ENCODE measurements around the gene NEURL1. TPM values are rescaled to one million over a fixed set of nuclear protein-coding genes. Genes with fewer than 3 reads are reported as not detected.

The NEURL1 gene
- total and polyA plus RNA-seq, 2 donors (not counting 1 experiment from before 2014, with no cell fraction given) = 0.30 to 0.57 TPM

DNA sequence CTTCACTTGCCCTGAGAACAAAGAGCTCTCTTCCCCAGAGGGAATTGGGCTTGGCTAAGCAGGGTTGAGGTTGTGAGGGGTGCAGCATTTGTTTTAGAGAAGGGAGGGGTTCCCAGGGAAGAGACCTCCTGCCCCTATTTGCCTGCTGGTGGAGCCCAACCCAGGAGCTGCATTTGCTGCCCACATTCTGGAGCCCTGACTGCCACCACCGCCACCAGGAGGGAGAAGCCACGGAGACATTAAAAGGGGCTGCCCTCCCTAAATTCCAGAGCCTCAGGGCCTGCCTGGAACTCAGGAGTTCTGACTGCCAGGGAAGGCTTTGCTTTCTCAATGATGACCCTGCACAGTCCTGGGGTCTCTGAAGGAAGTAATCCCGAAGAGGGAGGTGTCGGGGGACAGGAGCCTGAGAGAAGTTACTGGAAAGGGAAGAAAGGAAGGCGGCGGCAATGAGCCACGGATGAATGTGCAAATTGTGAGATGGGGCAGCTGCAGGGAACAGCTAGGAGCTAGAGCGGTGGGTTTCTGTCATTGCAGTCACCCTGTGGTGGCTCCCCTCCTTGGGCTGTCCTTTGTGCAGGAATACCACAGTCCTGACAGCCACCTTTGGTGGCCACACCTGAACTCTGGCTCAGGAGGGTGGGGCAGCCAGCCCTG, 51.3 kb downstream of the NEURL1 start:
- Mint-ChIP-seq H3K27me3 (peaks cover 12% of the 10 kb centered on the region), H3K27ac (no peak overlapping the region), H3K4me3 (no peak overlapping the region), H3K9me3 (ENCODE audit: insufficient read depth) (no peaks in the 10 kb centered on the region), H3K4me1 (peaks cover 28% of the 10 kb centered on the region)
- Histone ChIP-seq H4K20me1 (ENCODE audit: control insufficient read depth, insufficient read depth, low read length, poor library complexity, severe bottlenecking) (no peaks in the 10 kb centered on the region), H3K4me3 (ENCODE audit: control extremely low read depth in 1 of 5, extremely low read depth in 1 of 5, insufficient read depth in 1 of 5, low read depth in 2 of 5, low read length in 4 of 5) (no peak overlapping the region), H3K9me3 (ENCODE audit: control extremely low read depth in 1 of 3, control insufficient read depth in 2 of 3, insufficient read depth in 1 of 3, low read length in 2 of 3) (no peaks in the 10 kb centered on the region), H3K79me2 (ENCODE audit: control insufficient read depth, insufficient read depth, low read length) (no peaks in the 10 kb centered on the region), H3K36me3 (replicated peaks in 1 of 2; ENCODE audit: control extremely low read depth in 1 of 2, control insufficient read depth in 1 of 2, extremely low read depth in 1 of 2, insufficient read depth in 2 of 2, low read length in 1 of 2) (no peaks in the 10 kb centered on the region), H3K9ac (ENCODE audit: low read length) (no peak overlapping the region), H3K4me1 (ENCODE audit: control insufficient read depth in 2 of 2, insufficient read depth in 2 of 2, low read length in 2 of 2) (peaks cover 10 to 25% of the 10 kb centered on the region in 2 donors), H3K4me2 (replicated peaks; ENCODE audit: low read depth, low read length, poor library complexity, severe bottlenecking) (no peak overlapping the region), H3K27me3 (replicated peaks in 1 of 4; ENCODE audit: control extremely low read depth in 1 of 4, control insufficient read depth in 3 of 4, insufficient read depth in 4 of 4, low read length in 3 of 4) (peaks cover 0 to 8% (median 5%) of the 10 kb centered on the region in 4 experiments), H2AFZ (ENCODE audit: insufficient read depth, low read depth, low read length, poor library complexity, severe bottlenecking) (no peak overlapping the region), H3K27ac (ENCODE audit: low read length in 2 of 2) (no peak overlapping the region)
- ChIA-PET POLR2A (no interaction called here), CTCF (no interaction called here)
- intact Hi-C loops (cut with micrococcal nuclease) = no loop called here
- TF ChIP-seq CTCF (IDR thresholded peaks at IDR 0.05) (no peak), EZH2 (IDR thresholded peaks at IDR 0.05; ENCODE audit: borderline replicate concordance, insufficient read depth, low read depth, low read length, poor library complexity, severe bottlenecking) (no peak)
- no peak for ATAC-seq (ENCODE audit: low read depth)
- WGBS (ENCODE audit: insufficient coverage) = 97% methylated on average over 8 of the region's 8 CpGs
- DNase-seq = no peak

DNA sequence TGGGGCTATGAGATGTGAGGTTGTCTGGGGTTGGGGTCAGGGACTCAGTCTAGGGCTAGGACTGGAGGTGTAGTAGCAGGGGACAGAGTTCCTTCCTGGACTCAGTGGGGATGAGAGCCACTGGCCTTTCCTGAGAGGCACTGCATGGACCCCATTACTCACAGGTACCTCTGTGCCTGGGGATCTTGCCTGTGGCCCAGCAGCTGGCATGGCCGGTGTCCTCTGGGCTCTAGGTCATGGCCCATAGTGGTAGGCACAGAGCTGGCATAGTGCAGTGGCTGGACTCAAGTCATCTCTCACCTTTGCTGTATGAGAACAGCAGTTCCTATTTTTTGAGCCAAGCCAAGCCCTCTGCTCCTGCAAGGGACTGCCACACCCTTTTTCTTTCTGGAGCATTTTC, 51.9 kb downstream of the NEURL1 start:
- ChIA-PET CTCF (no interaction called here), POLR2A (no interaction called here)
- peaks cover 0 to 3% (median 0%) of the 10 kb centered on the region in 3 donors for H3K9me3 ChIP-seq (ENCODE audit: control extremely low read depth in 1 of 3, control insufficient read depth in 2 of 3, insufficient read depth in 1 of 3, low read length in 2 of 3)
- no peaks in the 10 kb centered on the region for H4K20me1 ChIP-seq (ENCODE audit: control insufficient read depth, insufficient read depth, low read length, poor library complexity, severe bottlenecking)
- Mint-ChIP-seq H3K27ac (no peak overlapping the region), H3K4me1 (peaks cover 28% of the 10 kb centered on the region), H3K9me3 (ENCODE audit: insufficient read depth) (no peaks in the 10 kb centered on the region), H3K4me3 (no peak overlapping the region), H3K27me3 (peaks cover 9% of the 10 kb centered on the region)
- H3K4me3 ChIP-seq (ENCODE audit: control extremely low read depth in 1 of 5, extremely low read depth in 1 of 5, insufficient read depth in 1 of 5, low read depth in 2 of 5, low read length in 4 of 5) = no peak overlapping the region
- no peak overlapping the region for H2AFZ ChIP-seq (ENCODE audit: insufficient read depth, low read depth, low read length, poor library complexity, severe bottlenecking)
- H3K4me1 ChIP-seq (ENCODE audit: control insufficient read depth in 2 of 2, insufficient read depth in 2 of 2, low read length in 2 of 2) = peaks cover 10 to 25% of the 10 kb centered on the region in 2 donors
- H3K27ac ChIP-seq (ENCODE audit: low read length in 2 of 2) = no peak overlapping the region
- no peaks in the 10 kb centered on the region for H3K36me3 ChIP-seq (replicated peaks in 1 of 2; ENCODE audit: control extremely low read depth in 1 of 2, control insufficient read depth in 1 of 2, extremely low read depth in 1 of 2, insufficient read depth in 2 of 2, low read length in 1 of 2)
- 100% methylated on average over 1 of the region's 1 CpG for WGBS (ENCODE audit: insufficient coverage)
- no peaks in the 10 kb centered on the region for H3K79me2 ChIP-seq (ENCODE audit: control insufficient read depth, insufficient read depth, low read length)
- H3K4me2 ChIP-seq (replicated peaks; ENCODE audit: low read depth, low read length, poor library complexity, severe bottlenecking) = no peak overlapping the region
- no peak overlapping the region for H3K9ac ChIP-seq (ENCODE audit: low read length)
- DNase-seq (no peak), ATAC-seq (ENCODE audit: low read depth) (no peak)
- H3K27me3 ChIP-seq (replicated peaks in 1 of 4; ENCODE audit: control extremely low read depth in 1 of 4, control insufficient read depth in 3 of 4, insufficient read depth in 4 of 4, low read length in 3 of 4) = peaks cover 0 to 7% (median 5%) of the 10 kb centered on the region in 4 experiments
- no peak for TF ChIP-seq CTCF (IDR thresholded peaks at IDR 0.05)
- no peak for TF ChIP-seq EZH2 (IDR thresholded peaks at IDR 0.05; ENCODE audit: borderline replicate concordance, insufficient read depth, low read depth, low read length, poor library complexity, severe bottlenecking)
- intact Hi-C loops (cut with micrococcal nuclease) = no loop called here
